SJSA1 (cell line): Measurements from ENCODE around the gene CCDC85C. TPM values are rescaled to one million over a fixed set of nuclear protein-coding genes. Genes with fewer than 3 reads are reported as not detected.

Experiments
- DNase-seq, 2 experiments: peaks; one replicate each; pipeline ENCODE4 v3.0.0-alpha.2; 2015 to 2020; ENCODE audit warnings: low spot score in 2 of 2, low read depth in 1 of 2
- H3K27ac ChIP-seq: fragments of 250-450 bp; sonication (Bioruptor Pico); 2 replicates; pipeline ENCODE4 v1.5.1; 2020; ENCODE audit warnings: mild to moderate bottlenecking, moderate library complexity
- H3K27me3 ChIP-seq: fragments of 250-450 bp; sonication (Bioruptor Pico); replicated peaks from 2 replicates; pipeline ENCODE4 v1.5.1; 2020; ENCODE audit warnings: mild to moderate bottlenecking, moderate library complexity
- H3K36me3 ChIP-seq: fragments of 250-450 bp; sonication (Bioruptor Pico); 2 replicates; pipeline ENCODE4 v1.5.1; 2020; ENCODE audit warnings: mild to moderate bottlenecking
- H3K4me1 ChIP-seq: fragments of 250-450 bp; sonication (Bioruptor Pico); replicated peaks from 2 replicates; pipeline ENCODE4 v1.6.1; 2021; ENCODE audit warnings: mild to moderate bottlenecking
- H3K4me3 ChIP-seq: fragments of 250-450 bp; sonication (Bioruptor Pico); 2 replicates; pipeline ENCODE4 v1.5.1; 2020; ENCODE audit warnings: mild to moderate bottlenecking
- H3K9me3 ChIP-seq: fragments of 250-450 bp; sonication (Bioruptor Pico); replicated peaks from 2 replicates; pipeline ENCODE4 v1.5.1; 2020; ENCODE audit warnings: mild to moderate bottlenecking
- total RNA-seq: library from RNA; depleted of rRNA; stranded (reverse); fragments of >200 nt; shearing (Covaris generic); gene quantifications from 2 replicates; pipeline ENCODE4 v1.2.3, GENCODE V29; 2014

Gene CCDC85C
- total RNA-seq, 1 experiment from 2014 or later = 25.8 TPM

DNA sequence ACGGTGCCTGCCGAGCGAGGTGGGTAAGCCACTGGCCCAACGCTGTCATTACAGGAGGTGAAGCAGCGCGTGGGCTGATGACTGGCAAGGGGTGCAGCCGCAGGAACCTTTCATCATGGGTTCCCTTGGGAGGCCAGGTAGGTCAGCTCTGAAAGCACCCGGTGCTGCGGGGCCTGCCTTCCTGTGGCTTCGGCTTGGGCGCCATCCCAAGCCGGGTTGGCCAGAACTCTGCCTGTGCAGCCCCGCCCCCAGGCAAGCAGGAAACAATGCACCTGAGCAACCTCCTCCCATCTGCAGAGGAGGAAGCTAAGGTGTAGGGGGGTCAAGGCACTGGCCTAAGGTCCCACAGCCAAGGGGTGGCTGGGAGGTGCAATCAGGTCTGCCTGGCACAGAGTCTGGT lies 21.0 kb upstream of the CCDC85C start:
- Histone ChIP-seq H3K9me3 (no peaks in the 10 kb centered on the region), H3K4me3 (no peak overlapping the region), H3K36me3 (no peaks in the 10 kb centered on the region), H3K27me3 (no peaks in the 10 kb centered on the region), H3K27ac (no peak overlapping the region), H3K4me1 (peaks cover 44% of the 10 kb centered on the region)
- DNase-seq = no peak

DNA sequence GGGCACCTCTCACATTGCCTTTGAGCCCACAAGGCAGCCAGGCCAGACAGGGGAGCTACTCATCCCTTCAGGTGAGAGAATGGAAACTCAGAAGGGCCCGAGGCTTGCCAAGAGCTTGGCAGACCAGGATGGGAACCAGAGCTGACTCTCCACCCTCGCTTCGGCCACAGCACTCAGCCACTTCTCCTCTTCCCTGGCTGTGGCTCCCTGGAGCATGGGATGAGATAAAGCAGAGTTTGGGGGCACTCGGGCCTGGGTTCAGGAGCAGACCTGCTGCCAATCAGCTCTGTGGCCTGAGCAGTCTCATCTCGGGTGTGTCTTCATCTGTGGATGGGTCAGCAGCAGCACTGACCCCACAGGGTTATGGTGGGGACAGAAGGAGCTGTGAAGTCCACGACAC lies 20.0 kb upstream of the CCDC85C start:
- Histone ChIP-seq H3K27me3 (no peaks in the 10 kb centered on the region), H3K4me3 (no peak overlapping the region), H3K27ac (0 out of 2 replicates have a peak overlapping the region, but pooled peaks have one; percentile 37), H3K9me3 (no peaks in the 10 kb centered on the region), H3K36me3 (no peaks in the 10 kb centered on the region), H3K4me1 (peaks cover 47% of the 10 kb centered on the region)
- no peak for DNase-seq

DNA sequence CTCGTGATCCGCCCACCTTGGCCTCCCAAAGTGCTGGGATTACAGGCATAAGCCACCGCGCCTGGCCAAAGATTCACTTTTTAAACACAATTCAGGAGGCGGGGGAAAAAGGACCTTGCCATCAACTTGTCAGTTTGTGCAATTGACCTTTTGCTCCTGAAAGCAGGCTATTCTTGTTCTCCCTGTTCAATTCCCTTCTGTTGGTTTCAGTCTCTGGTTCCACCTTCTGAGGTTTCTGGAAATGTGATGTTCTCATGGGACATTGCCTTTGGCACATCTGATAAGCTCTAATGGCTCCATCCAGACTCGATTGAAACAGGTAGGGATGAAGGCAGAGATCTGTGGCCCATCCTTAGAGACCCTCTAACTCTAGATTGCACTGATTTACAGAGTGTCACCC lies 17.9 kb upstream of the CCDC85C start:
- no peak for DNase-seq
- Histone ChIP-seq H3K27me3 (no peaks in the 10 kb centered on the region), H3K36me3 (no peaks in the 10 kb centered on the region), H3K4me1 (peaks cover 42% of the 10 kb centered on the region), H3K4me3 (no peak overlapping the region), H3K9me3 (no peaks in the 10 kb centered on the region), H3K27ac (no peak overlapping the region)

DNA sequence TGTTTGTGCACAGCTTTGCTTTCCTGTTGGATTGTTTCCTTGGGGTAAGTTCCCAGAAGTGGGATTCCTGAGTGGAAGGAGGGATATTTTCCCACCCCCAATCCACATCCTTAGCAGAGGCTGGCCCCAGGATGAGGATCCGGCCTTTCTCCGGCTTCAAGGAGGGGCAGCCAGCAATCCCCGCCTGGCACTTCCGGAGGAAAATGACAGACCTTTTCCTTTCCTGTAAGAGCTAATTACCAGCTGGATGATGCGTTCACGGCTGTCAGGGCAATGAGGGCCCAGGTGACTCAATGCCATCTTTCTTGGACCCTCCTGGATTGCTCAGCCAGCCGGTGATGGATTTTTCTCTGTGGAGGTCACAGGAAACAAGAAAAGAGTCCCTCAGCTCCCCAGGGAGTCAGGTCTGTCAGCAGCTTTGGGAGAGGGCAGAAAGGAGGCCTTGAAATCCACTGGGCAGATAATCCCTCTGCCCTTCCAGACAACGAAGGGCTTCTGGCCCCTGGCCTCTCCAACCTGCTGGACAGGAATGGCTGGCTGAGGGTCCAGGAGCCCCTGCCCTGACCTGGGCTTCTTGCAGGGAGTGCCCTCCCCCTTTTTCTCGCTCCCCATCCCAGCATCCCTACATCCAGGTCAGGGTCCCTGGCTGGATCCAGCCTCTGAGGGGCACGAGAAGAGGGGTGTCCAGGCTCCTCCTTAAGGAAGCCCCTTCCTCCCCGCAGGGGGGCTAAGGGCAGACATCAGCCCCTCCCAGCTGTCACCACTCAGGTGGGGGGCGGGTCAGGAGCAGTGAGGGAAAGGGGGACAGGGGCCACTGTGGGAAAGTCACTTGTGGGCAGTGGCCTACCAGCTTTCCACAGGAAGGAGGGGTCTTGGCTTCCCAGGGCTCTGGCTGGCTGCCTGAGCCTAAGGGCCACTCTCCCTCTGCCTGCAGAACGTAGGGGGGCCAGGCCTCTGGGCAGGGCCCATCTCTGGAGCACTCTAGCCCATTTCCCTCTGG lies 16.1 kb upstream of the CCDC85C start:
- Histone ChIP-seq H3K27me3 (no peaks in the 10 kb centered on the region), H3K4me1 (peaks cover 32% of the 10 kb centered on the region), H3K4me3 (no peak overlapping the region), H3K27ac (0 out of 2 replicates have a peak overlapping the region, but pooled peaks have one; percentile 18), H3K9me3 (no peaks in the 10 kb centered on the region), H3K36me3 (no peaks in the 10 kb centered on the region)
- DNase-seq = no peak

DNA sequence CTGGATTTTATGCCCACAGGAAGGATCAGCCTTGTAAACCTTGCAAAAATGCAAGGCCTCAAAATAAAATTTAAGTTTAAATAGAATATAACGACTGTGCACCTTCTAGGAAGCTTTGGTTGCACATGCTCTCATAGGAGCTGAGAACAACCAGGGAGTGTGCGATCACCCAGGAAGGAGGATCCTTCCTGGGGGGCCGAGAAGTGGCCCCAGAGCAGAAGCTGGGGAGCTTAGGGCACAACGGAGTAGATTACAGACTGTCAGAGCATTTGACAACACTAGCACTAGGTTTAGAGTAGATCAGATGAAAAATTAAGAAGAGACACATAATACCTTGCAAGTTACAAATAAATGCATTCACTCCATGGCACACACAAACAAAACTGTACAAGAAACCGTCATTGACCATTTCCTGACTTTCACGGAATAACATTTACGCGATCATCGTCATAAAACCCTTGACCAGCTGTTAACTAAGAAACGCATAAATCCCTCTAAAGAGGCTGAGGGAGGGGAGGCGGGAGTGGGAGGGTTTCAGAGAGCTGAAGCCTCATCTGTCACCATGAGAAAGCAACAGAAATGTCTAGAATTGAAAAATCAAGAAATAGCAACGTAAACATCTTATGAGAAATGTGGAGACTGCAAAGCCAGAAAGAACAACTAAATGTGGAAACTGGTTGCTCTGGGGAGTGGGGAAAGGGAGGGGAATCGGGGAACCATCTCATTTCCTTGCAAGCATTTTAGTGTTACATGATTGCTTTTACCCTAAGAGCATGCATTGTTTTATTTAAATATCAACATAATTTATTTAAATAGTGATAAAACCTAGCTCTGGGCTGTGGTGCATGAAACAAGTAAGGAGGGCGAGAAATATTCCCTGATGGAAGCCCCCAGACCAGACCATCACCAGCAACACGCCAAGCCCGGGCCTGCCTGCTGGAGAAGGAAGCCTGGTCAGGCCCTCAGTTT lies 13.1 kb upstream of the CCDC85C start:
- Histone ChIP-seq H3K4me1 (peaks cover 18% of the 10 kb centered on the region), H3K27ac (no peak overlapping the region), H3K27me3 (no peaks in the 10 kb centered on the region), H3K36me3 (no peaks in the 10 kb centered on the region), H3K9me3 (no peaks in the 10 kb centered on the region), H3K4me3 (no peak overlapping the region)
- no peak for DNase-seq

DNA sequence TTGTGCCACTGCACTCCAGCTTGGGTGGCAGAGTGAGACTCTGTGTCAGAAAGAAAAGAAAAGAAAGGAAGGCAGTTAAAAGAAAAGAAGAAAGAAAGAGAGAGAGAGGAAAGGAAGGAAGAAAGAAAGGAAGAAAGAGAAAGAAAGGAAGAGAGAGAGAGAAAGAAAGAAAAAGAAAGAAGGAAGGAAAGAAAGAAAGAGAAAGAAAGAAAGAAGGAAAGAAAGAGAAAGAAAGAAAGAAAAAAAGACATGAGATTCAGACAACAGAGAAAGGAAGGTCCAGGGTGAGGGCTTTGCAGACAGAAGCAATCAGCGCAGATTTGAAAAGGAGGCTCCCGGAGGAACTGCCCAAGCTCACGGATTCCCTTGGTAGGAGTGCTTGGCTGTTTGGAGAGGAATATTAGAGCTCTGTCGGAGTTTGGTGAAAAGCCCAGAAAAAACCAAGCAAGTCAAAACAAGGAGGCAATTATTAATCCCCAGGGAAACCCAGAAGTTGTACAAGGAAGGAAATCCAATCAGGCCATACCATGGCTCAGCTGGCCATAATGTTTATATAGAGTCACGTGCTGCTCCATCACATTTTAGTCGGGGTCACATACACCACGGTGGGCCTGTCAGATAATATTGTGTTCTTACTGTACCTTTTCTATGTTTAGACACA lies 11.6 kb upstream of the CCDC85C start:
- no peak for DNase-seq
- H3K9me3 ChIP-seq = no peaks in the 10 kb centered on the region
- peaks cover 16% of the 10 kb centered on the region for H3K4me1 ChIP-seq
- no peaks in the 10 kb centered on the region for H3K36me3 ChIP-seq
- no peaks in the 10 kb centered on the region for H3K27me3 ChIP-seq
- H3K4me3 ChIP-seq = no peak overlapping the region
- H3K27ac ChIP-seq = no peak overlapping the region

DNA sequence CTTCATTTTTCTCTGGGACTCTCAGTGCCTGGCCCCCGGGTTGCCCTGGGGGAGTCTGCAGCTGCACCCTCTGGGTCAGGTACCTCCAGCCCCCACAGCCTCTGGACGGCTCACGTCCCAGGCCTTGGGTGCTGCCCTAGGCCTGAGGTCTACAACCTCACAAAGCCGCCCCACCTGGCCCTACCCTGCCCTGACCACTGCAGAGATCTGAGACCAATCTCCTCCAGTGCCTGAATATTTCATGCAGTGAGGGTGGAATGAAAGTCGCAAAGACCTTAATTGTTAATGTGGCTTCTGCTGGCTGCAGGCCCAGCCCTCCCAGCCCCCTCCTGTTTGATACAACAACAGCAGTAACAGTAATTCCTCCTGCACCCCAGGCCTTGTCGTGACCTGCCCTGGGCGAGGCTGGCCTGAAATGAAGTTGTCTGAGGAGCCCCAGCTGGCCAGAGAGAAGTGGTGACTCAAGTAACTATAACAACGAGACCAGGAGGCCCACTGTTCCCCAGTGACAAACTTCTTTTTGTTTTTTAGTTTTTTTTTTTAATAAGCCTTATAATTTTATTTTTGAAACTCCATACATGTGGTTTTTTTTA lies 8.8 kb upstream of the CCDC85C start:
- Histone ChIP-seq H3K27me3 (no peaks in the 10 kb centered on the region), H3K4me3 (no peak overlapping the region), H3K9me3 (no peaks in the 10 kb centered on the region), H3K4me1 (peaks cover 6% of the 10 kb centered on the region; the same call in 1 of the 2 replicates), H3K27ac (no peak overlapping the region), H3K36me3 (no peaks in the 10 kb centered on the region)
- no peak for DNase-seq

DNA sequence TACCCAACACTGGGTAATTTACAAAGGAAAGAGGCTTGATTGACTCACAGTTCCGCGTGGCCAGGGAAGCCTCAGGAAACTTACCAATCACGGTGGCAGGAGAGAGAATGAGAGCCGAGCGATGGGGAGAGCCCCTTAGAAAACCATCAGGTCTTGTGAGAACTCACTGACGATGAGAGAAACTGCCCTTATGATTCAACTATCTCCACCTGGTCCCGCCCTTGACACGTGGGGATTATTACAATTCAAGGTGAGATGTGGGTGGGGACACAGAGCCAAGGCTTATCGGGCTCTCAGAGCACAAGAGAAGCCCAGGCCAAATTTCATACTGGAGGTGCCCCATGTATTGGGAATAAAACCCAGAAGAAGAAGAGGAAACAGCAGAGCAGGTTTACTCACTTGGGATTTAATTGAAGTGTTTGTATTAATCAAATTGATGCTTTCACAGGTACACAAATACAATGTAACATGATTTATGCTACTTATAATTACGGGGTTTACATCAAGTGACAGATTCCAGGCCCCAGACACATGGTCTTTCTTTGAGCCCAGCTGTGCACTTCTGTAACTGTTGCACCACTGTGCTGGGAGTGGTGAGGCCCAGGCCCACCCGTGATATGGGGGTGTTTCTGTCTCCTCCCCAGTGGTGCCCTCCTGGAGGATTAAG lies 8.2 kb upstream of the CCDC85C start:
- Histone ChIP-seq H3K4me1 (peaks cover 6% of the 10 kb centered on the region; the same call in 1 of the 2 replicates), H3K9me3 (no peaks in the 10 kb centered on the region), H3K36me3 (no peaks in the 10 kb centered on the region), H3K4me3 (no peak overlapping the region), H3K27me3 (no peaks in the 10 kb centered on the region), H3K27ac (no peak overlapping the region)
- no peak for DNase-seq

DNA sequence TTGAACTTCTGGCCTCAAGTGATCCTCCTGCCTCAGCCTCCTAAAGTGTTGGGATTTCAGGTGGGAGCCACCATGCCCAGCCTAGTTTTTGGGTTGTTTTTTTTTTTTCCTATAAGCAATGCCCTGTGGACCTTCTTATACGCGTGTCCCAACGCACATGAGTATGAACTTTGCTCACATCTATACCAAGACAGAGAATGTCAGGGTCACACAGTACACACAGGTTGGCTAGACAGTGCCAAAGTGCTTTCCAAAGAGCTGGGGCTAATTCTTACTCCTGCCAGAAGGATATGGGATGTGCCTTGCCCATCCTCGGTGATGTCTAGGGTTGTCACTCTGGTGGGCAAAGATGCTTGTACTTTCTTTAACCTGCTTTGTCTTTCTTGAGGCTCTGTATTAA lies 7.6 kb upstream of the CCDC85C start:
- Histone ChIP-seq H3K27ac (no peak overlapping the region), H3K4me3 (no peak overlapping the region), H3K27me3 (no peaks in the 10 kb centered on the region), H3K4me1 (peaks cover 6% of the 10 kb centered on the region; the same call in 1 of the 2 replicates), H3K36me3 (no peaks in the 10 kb centered on the region), H3K9me3 (no peaks in the 10 kb centered on the region)
- DNase-seq = no peak

DNA sequence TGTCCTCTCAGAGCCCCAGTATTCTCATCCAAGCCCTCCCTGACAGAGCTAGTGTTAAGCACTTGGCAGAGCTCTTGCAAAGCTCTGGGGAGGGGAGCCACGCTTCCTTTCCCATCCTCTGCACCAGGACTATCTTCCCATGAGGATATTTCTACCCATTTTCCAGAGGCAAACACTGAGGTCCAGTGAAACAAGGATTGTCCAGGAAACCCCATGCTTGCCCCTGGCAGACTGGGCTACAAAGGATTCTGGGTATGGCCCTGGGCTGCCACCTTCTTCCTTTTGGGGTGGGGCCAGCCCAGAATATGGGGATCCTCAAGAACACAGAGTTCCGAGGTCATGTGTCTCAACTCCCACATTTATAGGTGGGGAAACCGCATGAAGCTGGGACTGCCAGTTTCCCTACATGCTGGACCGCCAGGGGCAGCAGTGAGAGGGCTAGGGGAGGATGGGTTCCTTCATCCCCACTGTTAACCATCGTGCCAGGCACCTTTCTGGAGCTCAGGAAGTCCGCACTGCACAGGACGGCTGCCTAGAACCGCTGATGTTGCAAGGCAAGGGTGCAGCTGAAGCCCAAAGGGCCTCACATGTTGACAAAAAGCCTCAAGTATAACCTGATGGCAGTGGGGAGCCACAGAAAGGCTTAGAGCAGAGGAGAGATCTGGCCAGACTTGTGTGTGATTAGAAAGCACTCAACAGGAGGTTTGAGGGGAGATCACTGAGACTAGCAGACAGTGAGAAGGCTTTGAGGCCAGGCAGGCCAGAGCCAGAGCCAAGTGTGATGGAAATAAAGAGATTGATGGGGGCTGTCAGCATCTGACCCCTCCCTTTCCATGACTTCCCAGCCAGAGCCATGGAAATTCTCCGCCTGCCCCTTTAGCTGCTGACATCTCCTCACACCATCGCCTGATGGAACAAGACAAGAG lies 5.5 kb upstream of the CCDC85C start:
- Histone ChIP-seq H3K36me3 (no peaks in the 10 kb centered on the region), H3K4me1 (peaks cover 19% of the 10 kb centered on the region), H3K4me3 (no peak overlapping the region), H3K27me3 (no peaks in the 10 kb centered on the region), H3K27ac (no peak overlapping the region), H3K9me3 (no peaks in the 10 kb centered on the region)
- no peak for DNase-seq

DNA sequence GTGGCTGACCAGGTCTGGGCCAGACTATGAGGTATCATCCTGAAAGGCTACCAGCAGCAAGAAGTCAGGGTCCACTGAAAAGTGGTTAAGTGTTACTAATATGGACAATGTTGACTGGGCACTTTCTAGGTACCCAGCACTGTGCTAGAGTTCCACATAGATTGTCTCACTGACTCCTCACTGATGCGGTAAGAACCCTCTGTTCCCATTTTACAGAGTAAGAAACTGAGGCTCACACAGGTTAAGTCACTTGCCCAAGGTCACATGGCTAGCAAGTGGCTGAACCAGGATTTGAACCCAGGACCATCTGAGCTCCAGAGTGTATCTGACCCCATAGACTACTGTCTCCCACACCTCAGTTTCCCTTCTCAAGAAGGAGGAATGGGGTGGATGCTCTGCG lies 4.6 kb upstream of the CCDC85C start:
- H3K27me3 ChIP-seq = no peaks in the 10 kb centered on the region
- H3K4me1 ChIP-seq = peaks cover 20% of the 10 kb centered on the region
- DNase-seq = no peak
- H3K4me3 ChIP-seq = no peak overlapping the region
- H3K9me3 ChIP-seq = 0 out of 2 replicates have a peak, but pooled peaks cover 1% of the 10 kb centered on the region
- H3K36me3 ChIP-seq = 0 out of 2 replicates have a peak, but pooled peaks cover under 1% of the 10 kb centered on the region
- no peak overlapping the region for H3K27ac ChIP-seq

DNA sequence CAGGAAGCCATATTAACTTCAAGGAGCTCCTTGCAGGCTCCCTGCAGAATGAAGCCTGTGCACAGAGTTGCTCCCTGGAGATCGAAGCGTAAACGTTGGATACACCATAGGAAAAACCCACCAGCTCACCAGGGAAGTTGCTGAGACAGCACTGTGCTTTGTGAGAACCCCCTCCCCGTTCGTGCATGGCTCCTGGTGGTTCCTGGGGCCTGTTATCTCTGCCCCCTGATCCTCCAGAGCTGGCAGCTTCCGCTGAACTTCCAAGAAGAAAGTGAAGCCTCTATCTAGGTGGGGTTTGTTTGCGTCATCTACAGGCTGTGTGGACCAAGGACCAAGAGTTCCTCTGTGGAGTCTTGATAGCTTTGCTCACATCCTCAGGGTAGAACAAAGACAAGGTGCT lies 2.4 kb upstream of the CCDC85C start:
- no peaks in the 10 kb centered on the region for H3K27me3 ChIP-seq
- DNase-seq = no peak
- peaks cover 14% of the 10 kb centered on the region for H3K36me3 ChIP-seq
- H3K4me1 ChIP-seq = peaks cover 34% of the 10 kb centered on the region
- no peak overlapping the region for H3K27ac ChIP-seq
- H3K4me3 ChIP-seq = no peak overlapping the region
- 0 out of 2 replicates have a peak, but pooled peaks cover 3% of the 10 kb centered on the region for H3K9me3 ChIP-seq
